ENCODE measurements around the gene GIPC3. TPM values are rescaled to one million over a fixed set of nuclear protein-coding genes. Genes with fewer than 3 reads are reported as not detected.

GIPC3 gene
- total and polyA plus RNA-seq, 2 of the 8 experiments (the other 6 are each of a cell fraction or from before 2014, with no cell fraction given): 1.0 to 1.2 TPM

DNA sequence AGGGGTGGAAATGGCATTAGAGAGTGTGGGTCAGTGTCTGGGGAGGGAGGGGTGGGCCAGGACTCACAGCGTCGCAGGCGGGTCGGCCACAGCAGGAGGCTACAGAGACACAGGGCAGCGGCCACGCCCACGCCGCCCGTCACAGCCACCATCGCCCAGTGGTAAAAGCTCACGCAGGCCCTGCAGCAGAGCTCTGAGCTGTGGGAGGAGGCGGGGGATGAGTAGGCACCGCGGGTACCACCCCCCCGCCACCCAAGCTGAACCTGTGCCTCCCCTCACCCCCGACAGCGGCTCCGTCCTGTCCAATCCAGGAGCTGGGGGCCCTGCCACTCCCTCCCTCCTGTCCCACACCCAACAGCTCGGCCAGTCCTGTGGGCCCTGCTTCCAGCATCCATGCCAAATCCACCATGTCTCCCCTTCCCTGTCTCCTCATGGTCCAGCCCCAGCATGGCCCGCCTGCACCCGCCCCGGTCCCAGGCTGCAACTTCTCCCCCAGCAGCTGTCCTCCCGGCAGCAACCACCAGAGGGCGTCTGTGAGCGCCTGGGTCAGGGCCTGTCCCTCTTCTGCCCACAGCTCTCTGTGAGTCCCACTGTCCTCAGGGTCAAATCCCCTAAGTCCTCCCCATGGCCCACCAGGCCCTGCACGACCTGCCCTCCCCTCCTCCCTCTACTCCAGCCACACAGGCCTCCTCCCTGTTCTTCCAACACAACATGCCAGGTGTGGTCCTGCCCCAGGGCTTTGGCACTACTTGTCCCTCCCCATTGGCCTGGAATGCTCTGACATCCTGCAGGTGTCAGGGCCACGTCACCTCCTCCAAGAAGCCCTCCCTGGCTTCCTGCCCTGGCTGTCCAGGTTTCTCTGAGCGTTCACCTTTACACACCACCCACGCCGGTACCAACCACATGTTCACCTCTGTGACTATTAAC lies 40.3 kb upstream of the GIPC3 start (continued):
- TF ChIP-seq RAD21 (IDR thresholded peaks at IDR 0.05 in 1 of 2, conservative IDR thresholded peaks at IDR 0.05 in 1 of 2; ENCODE audit: low read depth in 2 of 2, low read length in 2 of 2): peak; percentile 63 to 75
- TF ChIP-seq TBP (IDR thresholded peaks at IDR 0.05; ENCODE audit: low read depth, low read length): no peak; the same call in 1 of the 2 replicates
- peak; percentile 13; the same call in 1 of the 2 replicates for TF ChIP-seq POLR2AphosphoS5 (IDR thresholded peaks at IDR 0.05; ENCODE audit: low read depth, low read length)
- TF ChIP-seq JUN (IDR thresholded peaks at IDR 0.05; ENCODE audit: low read depth, low read length): no peak
- TF ChIP-seq JUND (IDR thresholded peaks at IDR 0.05; ENCODE audit: low read length): 0 out of 2 replicates have a peak, but pooled peaks have one; percentile 29
- TF ChIP-seq, protein P1, sequence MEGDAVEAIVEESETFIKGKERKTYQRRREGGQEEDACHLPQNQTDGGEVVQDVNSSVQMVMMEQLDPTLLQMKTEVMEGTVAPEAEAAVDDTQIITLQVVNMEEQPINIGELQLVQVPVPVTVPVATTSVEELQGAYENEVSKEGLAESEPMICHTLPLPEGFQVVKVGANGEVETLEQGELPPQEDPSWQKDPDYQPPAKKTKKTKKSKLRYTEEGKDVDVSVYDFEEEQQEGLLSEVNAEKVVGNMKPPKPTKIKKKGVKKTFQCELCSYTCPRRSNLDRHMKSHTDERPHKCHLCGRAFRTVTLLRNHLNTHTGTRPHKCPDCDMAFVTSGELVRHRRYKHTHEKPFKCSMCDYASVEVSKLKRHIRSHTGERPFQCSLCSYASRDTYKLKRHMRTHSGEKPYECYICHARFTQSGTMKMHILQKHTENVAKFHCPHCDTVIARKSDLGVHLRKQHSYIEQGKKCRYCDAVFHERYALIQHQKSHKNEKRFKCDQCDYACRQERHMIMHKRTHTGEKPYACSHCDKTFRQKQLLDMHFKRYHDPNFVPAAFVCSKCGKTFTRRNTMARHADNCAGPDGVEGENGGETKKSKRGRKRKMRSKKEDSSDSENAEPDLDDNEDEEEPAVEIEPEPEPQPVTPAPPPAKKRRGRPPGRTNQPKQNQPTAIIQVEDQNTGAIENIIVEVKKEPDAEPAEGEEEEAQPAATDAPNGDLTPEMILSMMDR (IDR thresholded peaks at IDR 0.05; ENCODE audit: control extremely low read depth in 1 of 3, insufficient read depth in 1 of 3, low read depth in 1 of 3, low read length in 3 of 3): peak; percentile 92 to 96 (median 95)
- TF ChIP-seq KDM1A (IDR thresholded peaks at IDR 0.05; ENCODE audit: borderline replicate concordance, low read length): peak; percentile 93
- peak in 1 of 2 experiments; percentile 50; a peak in 1 of 3 replicates for TF ChIP-seq POLR2A (IDR thresholded peaks at IDR 0.05; ENCODE audit: control extremely low read depth in 1 of 2, low read depth in 2 of 2, low read length in 2 of 2)
